IMR-90 (cell line): ENCODE results near the gene ABCA4. TPM values are rescaled to one million over a fixed set of nuclear protein-coding genes. Genes with fewer than 3 reads are reported as not detected.

ENCODE experiments used
- ATAC-seq: fragments of 200-7000 bp; cut with Tn5 transposase; 2 replicates; pipeline ENCODE4 v1.9.1; 2020; ENCODE audit warnings: low read depth, mild to moderate bottlenecking, moderate library complexity
- BruUV-seq: library from RNA; stranded (reverse); fragments of 400-500 nt; replicated peaks from 2 replicates; lab custom pipeline; 2021; lab: Mats Ljungman, UMichigan
- CTCF ChIA-PET: fragments of 300-600 bp; formaldehyde crosslinking; extraction: SDS; loops from one replicate; lab custom pipeline; 2021; ENCODE audit warnings: antibody characterized with exemption; lab: Yijun Ruan, JAX
- POLR2A ChIA-PET: fragments of 300-600 bp; sonication (Branson Sonifier 250); formaldehyde crosslinking; loops from one replicate; lab custom pipeline; 2022; ENCODE audit warnings: antibody characterized with exemption; ENCODE audit not compliant: unreplicated experiment; lab: Charles Lee
- DNase-seq: peaks from one replicate; pipeline ENCODE4 v3.0.0; 2013
- H2AFZ ChIP-seq: replicated peaks from 2 replicates; pipeline ENCODE3; 2013; ENCODE audit warnings: low read length, mild to moderate bottlenecking; ENCODE audit not compliant: poor library complexity
- H2AK5ac ChIP-seq: 2 replicates; pipeline ENCODE4 v1.6.1; 2013; ENCODE audit warnings: low read depth, low read length, inconsistent platforms
- H2AK9ac ChIP-seq: replicated peaks from 2 replicates; pipeline ENCODE3; 2013; ENCODE audit warnings: mild to moderate bottlenecking, low read depth, low read length, moderate library complexity; ENCODE audit not compliant: poor library complexity
- H2BK120ac ChIP-seq: 2 replicates; pipeline ENCODE4 v1.6.1; 2013; ENCODE audit warnings: low read depth, low read length, inconsistent platforms
- H2BK15ac ChIP-seq: 3 replicates; pipeline ENCODE4 v1.6.1; 2013; ENCODE audit warnings: low read depth, low read length, inconsistent platforms
- H2BK20ac ChIP-seq: 2 replicates; pipeline ENCODE4 v1.6.1; 2013; ENCODE audit warnings: low read depth, mild to moderate bottlenecking, inconsistent platforms, low read length, moderate library complexity
- H2BK5ac ChIP-seq: 2 replicates; pipeline ENCODE4 v1.6.1; 2013; ENCODE audit warnings: mild to moderate bottlenecking, low read depth, low read length, inconsistent platforms; ENCODE audit not compliant: poor library complexity, severe bottlenecking
- H3K14ac ChIP-seq: replicated peaks from 2 replicates; pipeline ENCODE4 v1.6.1; 2013; ENCODE audit warnings: low read depth, low read length, inconsistent platforms
- H3K18ac ChIP-seq: 2 replicates; pipeline ENCODE4 v1.6.1; 2013; ENCODE audit warnings: low read depth, low read length, control low read depth
- H3K23ac ChIP-seq: 2 replicates; pipeline ENCODE4 v1.6.1; 2013; ENCODE audit warnings: low read depth, low read length, inconsistent platforms
- H3K27ac ChIP-seq: 2 replicates; pipeline ENCODE4 v1.5.1; 2013; ENCODE audit warnings: mild to moderate bottlenecking, control low read depth, low read length; ENCODE audit not compliant: insufficient read depth
- H3K27me3 ChIP-seq: 2 replicates; pipeline ENCODE4 v1.6.1; 2013; ENCODE audit warnings: low read length; ENCODE audit not compliant: control insufficient read depth, insufficient read depth
- H3K36me3 ChIP-seq: 2 replicates; pipeline ENCODE4 v1.6.1; 2013; ENCODE audit warnings: low read length, mixed read lengths; ENCODE audit not compliant: control insufficient read depth, insufficient read depth
- H3K4ac ChIP-seq: 2 replicates; pipeline ENCODE4 v1.6.1; 2013; ENCODE audit warnings: low read depth, low read length, inconsistent platforms
- H3K4me1 ChIP-seq: 2 replicates; pipeline ENCODE4 v1.6.1; 2013; ENCODE audit warnings: low read length, mixed read lengths; ENCODE audit not compliant: control insufficient read depth, insufficient read depth
- H3K4me2 ChIP-seq: 2 replicates; pipeline ENCODE4 v1.6.1; 2013; ENCODE audit warnings: low read depth, mild to moderate bottlenecking, control low read depth, low read length, moderate library complexity
- H3K4me3 ChIP-seq: 2 replicates; pipeline ENCODE4 v1.5.1; 2013; ENCODE audit warnings: low read depth, mild to moderate bottlenecking, control low read depth, low read length, moderate library complexity; ENCODE audit not compliant: insufficient read depth
- H3K56ac ChIP-seq: 2 replicates; pipeline ENCODE4 v1.6.1; 2013; ENCODE audit warnings: low read length, inconsistent platforms; ENCODE audit not compliant: insufficient read depth; ENCODE audit errors: extremely low read depth
- H3K79me1 ChIP-seq, 2 experiments: 2 replicates each; pipeline ENCODE4 v1.6.1; 2013; ENCODE audit warnings: low read length in 2 of 2, inconsistent platforms in 1 of 2, low read depth in 1 of 2
- H3K9ac ChIP-seq: 2 replicates; pipeline ENCODE4 v1.6.1; 2013; ENCODE audit warnings: low read depth, low read length, control low read depth
- H3K9me1 ChIP-seq: 2 replicates; pipeline ENCODE4 v1.6.1; 2013; ENCODE audit warnings: low read length, inconsistent platforms; ENCODE audit not compliant: insufficient read depth
- H3K9me3 ChIP-seq: 2 replicates; pipeline ENCODE4 v1.6.1; 2013; ENCODE audit warnings: low read length; ENCODE audit not compliant: control insufficient read depth, insufficient read depth
- H4K20me1 ChIP-seq: 2 replicates; pipeline ENCODE4 v1.6.1; 2013; ENCODE audit warnings: low read length, inconsistent platforms; ENCODE audit not compliant: insufficient read depth
- H4K5ac ChIP-seq: 2 replicates; pipeline ENCODE4 v1.6.1; 2013; ENCODE audit warnings: mild to moderate bottlenecking, low read depth, low read length, control low read depth
- H4K8ac ChIP-seq, 2 experiments: 2 replicates each; pipeline ENCODE4 v1.6.1; 2013; ENCODE audit warnings: low read depth in 2 of 2, low read length in 2 of 2, control low read depth in 1 of 2, inconsistent platforms in 1 of 2
- H4K91ac ChIP-seq: 2 replicates; pipeline ENCODE4 v1.6.1; 2013; ENCODE audit warnings: low read depth, low read length, inconsistent platforms; ENCODE audit not compliant: insufficient read depth
- CHD1 ChIP-seq: IDR thresholded peaks from 2 replicates; pipeline ENCODE4 v1.6.1; 2012; ENCODE audit warnings: low read depth, low read length, improper control_type of control experiment
- WGBS, 2 experiments: methylation state at CpG; one replicate each; pipeline versions ENCODE4 v1.1.5 to v1.1.7; 2013; ENCODE audit warnings: missing lambda C conversion rate in 2 of 2; ENCODE audit not compliant: insufficient read length in 1 of 2; ENCODE audit errors: extremely low coverage in 2 of 2; 5-methylcytosine and 5-hydroxymethylcytosine counted together
- dilution Hi-C: fragments of 300-500 bp; cut with HindIII; formaldehyde crosslinking; loops from one replicate; pipeline ENCODE4 v1.14.3; 2018; ENCODE audit warnings: low sequenced_read_pairs; ENCODE audit not compliant: unreplicated experiment
- in situ Hi-C: fragments of 300-500 bp; cut with MboI; formaldehyde crosslinking; loops from 3 replicates; pipeline ENCODE4 v1.14.3; 2019; ENCODE audit warnings: low sequenced_read_pairs, inconsistent platforms, mixed read lengths
- intact Hi-C: fragments of 100-400 bp; cut with micrococcal nuclease; formaldehyde crosslinking; loops from 2 replicates; pipeline ENCODE4 v1.10.0; 2022
- polyA plus RNA-seq, 3 experiments: library from polyadenylated mRNA; depleted of rRNA; stranded (reverse); fragments of >200 nt; gene quantifications; 2 replicates each; pipeline ENCODE4 v1.2.3, GENCODE V29; 2012; ENCODE audit warnings: low replicate concordance in 1 of 3
- total RNA-seq: library from RNA; depleted of rRNA; stranded (reverse); fragments of >200 nt; gene quantifications from 2 replicates; pipeline ENCODE4 v1.2.3, GENCODE V29; 2012

The ABCA4 gene
- total and polyA plus RNA-seq, 2 of the 4 experiments (the other 2 are of a cell fraction): under 0.01 to 0.36 TPM

GRCh38 chr1:94071976-94072375 lies 49.0 kb downstream of the ABCA4 start:
- Histone ChIP-seq H2AFZ (no peak overlapping the region), H2BK5ac (no peak overlapping the region), H2BK120ac (no peak overlapping the region), H3K27me3 (no peaks in the 10 kb centered on the region; the same call in 1 of the 2 replicates), H4K91ac (no peak overlapping the region), H2AK5ac (no peak overlapping the region), H2BK15ac (no peak overlapping the region), H3K4ac (no peak overlapping the region), H3K9me3 (no peaks in the 10 kb centered on the region), H3K9ac (no peak overlapping the region), H3K23ac (no peak overlapping the region), H3K79me1 (no peaks in the 10 kb centered on the region), H4K8ac (no peak overlapping the region), H3K36me3 (no peaks in the 10 kb centered on the region), H3K27ac (no peak overlapping the region), H3K56ac (no peak overlapping the region), H3K9me1 (peaks cover 24% of the 10 kb centered on the region), H3K18ac (no peak overlapping the region), H3K4me2 (no peak overlapping the region), H2AK9ac (no peak overlapping the region), H3K14ac (no peak overlapping the region), H3K4me1 (peaks cover 23% of the 10 kb centered on the region), H4K20me1 (no peaks in the 10 kb centered on the region), H4K5ac (no peak overlapping the region), H2BK20ac (no peak overlapping the region), H3K4me3 (no peak overlapping the region)
- intact Hi-C loops: no loop called here
- ATAC-seq (no peak), DNase-seq (no peak)
- in situ Hi-C loops: loop anchor here (25.0 kb wide), 1 partner anchor 740 kb away; the partner anchor contains the start of gene SLC44A3
- TF ChIP-seq CHD1: no peak
- no CpG with 5 or more reads among the region's 2 CpGs for WGBS, 2 experiments
- dilution Hi-C loops: no loop called here
- ChIA-PET POLR2A (no interaction called here), CTCF (interaction anchor here (0.7 to 1.8 kb wide), 2 partner anchors 8 to 263 kb away, joined by 3 to 9 read pairs; no protein-coding TSS in a partner anchor)
- no TSS peak for BruUV-seq
